ENCODE results near the gene EBF3.

DNA sequence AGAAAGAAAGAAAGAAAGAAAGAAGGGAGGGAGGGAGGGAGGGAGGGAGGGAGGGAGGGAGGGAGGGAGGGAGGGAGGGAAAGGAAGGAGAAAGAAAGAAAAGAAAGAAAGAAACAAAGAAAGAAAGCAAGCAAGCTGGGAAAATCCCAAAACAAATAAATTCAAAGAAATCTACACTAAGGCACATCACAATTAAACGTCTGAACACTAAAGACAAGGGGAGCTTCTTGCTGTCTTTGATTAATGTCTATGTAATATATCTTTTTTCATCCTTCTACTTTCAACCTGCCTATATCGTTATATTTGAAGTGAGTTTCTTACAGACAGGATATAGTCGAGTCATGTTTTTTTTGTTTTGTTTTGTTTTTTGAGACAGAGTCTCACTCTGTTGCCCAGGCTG is 28.3 kb upstream of the EBF3 start:
- TF ChIP-seq POLR2AphosphoS5 (IDR thresholded peaks at IDR 0.05; ENCODE audit: borderline replicate concordance, low read depth, low read length) = no peak
- TF ChIP-seq EZH2 (IDR thresholded peaks at IDR 0.05) = no peak
- TF ChIP-seq FOXP2 (optimal IDR thresholded peaks at IDR 0.05; ENCODE audit: control extremely low read depth, extremely low read length, insufficient read depth) = no peak
